LNCAP (cell line): ENCODE results near the gene LUZP1.

Experiments used
- CTCF ChIP-seq: fragments of 450-650 bp; IDR thresholded peaks from 2 replicates; pipeline ENCODE4 v1.5.1; 2017; ENCODE audit warnings: mild to moderate bottlenecking

LUZP1 gene

GRCh38 chr1:23124259-23125026, 44.2 kb downstream of the LUZP1 start:
- TF ChIP-seq CTCF = no peak

GRCh38 chr1:23123528-23123927, 45.1 kb downstream of the LUZP1 start:
- TF ChIP-seq CTCF = no peak

GRCh38 chr1:23122796-23123195, 45.9 kb downstream of the LUZP1 start:
- TF ChIP-seq CTCF = no peak

GRCh38 chr1:23122023-23122748, 46.5 kb downstream of the LUZP1 start:
- no peak for TF ChIP-seq CTCF

GRCh38 chr1:23120383-23120782, 48.3 kb downstream of the LUZP1 start:
- TF ChIP-seq CTCF = no peak

- TF ChIP-seq CTCF = no peak
Observed at GRCh38 chr1:23118957-23119792, 49.5 kb downstream of the LUZP1 start.

GRCh38 chr1:23118407-23118806, 50.2 kb downstream of the LUZP1 start:
- TF ChIP-seq CTCF = no peak
